KOPT-K1 (cell line): Measurements from ENCODE around the gene GREM2.

Experiments used
- H3K27ac ChIP-seq: fragments of 200-600 bp; sonication (generic); 2 replicates; pipeline ENCODE4 v1.5.1; 2016; ENCODE audit warnings: antibody characterized with exemption, mild to moderate bottlenecking, low read depth, low read length; ENCODE audit not compliant: poor library complexity, severe bottlenecking
- H3K36me3 ChIP-seq: fragments of 200-600 bp; sonication (generic); 2 replicates; pipeline ENCODE4 v1.5.1; 2017; ENCODE audit warnings: antibody characterized with exemption, mild to moderate bottlenecking, low read length, moderate library complexity; ENCODE audit not compliant: insufficient read depth
- H3K9me3 ChIP-seq: fragments of 200-600 bp; sonication (generic); 2 replicates; pipeline ENCODE4 v1.5.1; 2017; ENCODE audit warnings: antibody characterized with exemption, low read length, mild to moderate bottlenecking; ENCODE audit not compliant: insufficient read depth, poor library complexity, severe bottlenecking

GREM2 gene

DNA sequence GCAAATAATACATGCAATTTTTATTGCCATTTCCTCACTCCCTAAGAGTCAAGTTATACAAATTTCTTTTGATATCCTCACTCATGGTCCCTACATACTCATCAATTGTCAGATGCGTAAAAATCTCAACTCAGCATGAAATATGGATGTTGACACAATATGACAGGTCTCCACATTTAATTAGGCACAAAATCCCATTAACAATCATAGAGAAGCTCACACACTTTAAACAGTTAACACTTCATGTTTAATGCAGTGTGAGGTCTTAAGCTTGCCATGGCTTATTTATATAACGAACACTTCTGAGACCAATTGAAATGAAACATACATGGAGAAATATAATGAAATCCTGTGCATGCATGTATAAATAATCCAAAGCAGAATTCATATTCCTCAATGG lies 58.6 kb downstream of the GREM2 start:
- no peaks in the 10 kb centered on the region for H3K9me3 ChIP-seq
- no peak overlapping the region for H3K27ac ChIP-seq
- H3K36me3 ChIP-seq, result no peaks in the 10 kb centered on the region

DNA sequence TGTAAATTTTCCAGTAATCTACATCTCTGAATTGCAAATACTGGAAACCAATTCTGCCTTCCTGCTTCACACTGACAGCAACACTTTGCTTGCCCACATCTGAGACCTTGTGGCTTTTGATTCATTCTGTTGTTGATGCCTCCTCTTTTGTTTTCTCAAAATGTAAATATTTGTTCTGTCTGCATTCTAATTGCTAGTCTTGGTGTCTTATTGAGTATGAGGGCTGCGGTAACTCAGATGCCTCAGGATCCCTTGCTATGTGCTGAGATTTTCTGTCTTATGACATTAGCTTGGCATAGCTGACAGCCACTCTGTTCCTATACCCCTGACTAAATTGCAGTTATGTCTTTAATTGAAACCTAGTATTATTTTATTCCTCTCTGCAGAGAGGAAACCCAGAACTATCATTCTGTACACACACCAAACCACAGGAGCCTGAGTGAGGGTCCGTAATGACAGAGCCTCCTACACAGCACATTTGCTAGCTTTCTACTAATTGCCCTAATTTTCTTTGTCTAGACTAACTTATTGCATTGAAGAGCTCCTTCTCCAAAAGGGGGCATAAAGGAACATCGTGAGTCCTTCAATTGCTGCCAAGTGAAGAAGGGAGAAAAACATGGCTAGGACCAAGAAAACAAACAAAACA lies 72.1 kb downstream of the GREM2 start:
- H3K36me3 ChIP-seq, result no peaks in the 10 kb centered on the region
- H3K9me3 ChIP-seq, result peaks cover 5% of the 10 kb centered on the region
- H3K27ac ChIP-seq, result no peak overlapping the region

DNA sequence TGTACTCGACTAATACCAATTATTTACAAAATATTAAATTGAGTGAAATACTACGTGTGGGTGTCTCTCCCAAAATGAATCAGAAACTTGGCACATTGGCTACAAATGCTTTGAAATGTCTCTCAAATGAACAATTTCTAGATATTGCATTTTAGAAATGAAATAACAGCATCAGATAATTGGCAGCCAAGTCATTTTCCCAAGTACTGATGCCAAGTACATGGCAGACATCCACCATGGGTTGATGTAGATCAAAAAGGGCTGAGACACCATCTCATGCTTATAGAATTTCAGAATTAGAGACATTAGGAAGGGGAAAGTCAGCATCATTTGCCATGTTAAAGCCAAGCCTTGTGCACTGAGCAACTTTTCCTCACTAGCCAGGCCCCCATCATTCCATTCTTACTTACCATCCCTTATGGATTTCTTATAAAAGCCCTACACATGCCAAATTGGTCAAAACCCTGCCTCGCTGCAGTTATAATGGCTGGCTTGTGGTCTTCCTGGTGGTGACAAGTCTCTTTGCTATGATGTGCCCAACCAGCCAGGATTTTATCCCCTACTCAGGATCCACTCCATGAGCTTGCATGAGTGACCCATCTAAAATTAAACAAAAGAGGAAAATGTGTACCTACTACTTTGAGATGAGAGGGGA lies 73.1 kb downstream of the GREM2 start:
- Histone ChIP-seq H3K36me3 (no peaks in the 10 kb centered on the region), H3K9me3 (peaks cover 5% of the 10 kb centered on the region), H3K27ac (no peak overlapping the region)

DNA sequence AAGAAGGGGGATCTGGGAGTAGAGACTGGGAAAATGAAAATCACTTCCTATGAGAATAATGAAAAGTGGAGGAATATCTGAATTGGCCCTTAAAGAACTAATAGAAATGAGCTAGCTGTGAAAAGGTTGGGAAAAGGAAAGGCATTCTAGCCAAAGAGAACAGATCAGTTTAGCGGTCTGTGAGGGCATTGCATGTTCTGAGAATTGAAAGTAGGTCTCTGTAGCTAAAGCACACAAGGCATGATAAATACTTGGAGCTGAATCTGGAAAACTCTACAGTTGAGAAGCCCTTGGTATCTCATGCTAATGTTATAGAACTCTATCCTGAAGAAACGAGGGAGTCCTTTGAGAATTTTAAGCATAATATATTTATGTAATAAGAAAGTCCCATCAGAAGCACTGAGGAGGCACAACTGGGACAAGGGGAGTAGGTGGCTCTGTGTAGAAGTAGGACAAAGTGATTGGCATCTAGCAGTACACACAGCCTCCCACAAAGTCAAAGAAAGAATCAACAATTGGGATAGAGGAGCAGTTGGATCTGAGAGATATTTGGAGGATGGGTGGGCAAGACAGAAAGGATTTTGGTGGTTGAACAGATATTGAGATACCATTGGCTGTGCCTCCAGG lies 78.7 kb downstream of the GREM2 start:
- H3K9me3 ChIP-seq, result no peaks in the 10 kb centered on the region
- H3K36me3 ChIP-seq, result no peaks in the 10 kb centered on the region
- no peak overlapping the region for H3K27ac ChIP-seq

DNA sequence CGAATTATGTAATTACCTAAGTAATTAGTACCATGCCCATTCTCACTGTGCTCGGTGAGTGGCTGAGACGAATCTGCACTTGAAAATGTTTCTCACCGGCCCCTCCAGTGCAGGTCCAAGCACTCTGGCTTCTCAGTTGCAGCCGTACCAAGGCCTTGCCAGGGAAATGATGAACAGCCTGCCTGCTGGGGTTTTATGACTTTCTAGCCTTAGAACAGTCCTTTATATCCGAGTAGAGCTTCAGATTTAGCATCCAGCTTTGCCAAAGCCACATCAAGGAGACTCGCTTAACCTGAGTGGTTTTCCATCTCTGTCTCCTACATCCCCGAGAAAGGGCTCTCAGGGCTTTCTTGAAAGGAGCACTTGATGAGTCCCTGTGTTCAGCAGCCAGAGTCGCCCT lies 83.4 kb downstream of the GREM2 start:
- H3K9me3 ChIP-seq, result no peaks in the 10 kb centered on the region
- no peaks in the 10 kb centered on the region for H3K36me3 ChIP-seq
- H3K27ac ChIP-seq, result no peak overlapping the region

DNA sequence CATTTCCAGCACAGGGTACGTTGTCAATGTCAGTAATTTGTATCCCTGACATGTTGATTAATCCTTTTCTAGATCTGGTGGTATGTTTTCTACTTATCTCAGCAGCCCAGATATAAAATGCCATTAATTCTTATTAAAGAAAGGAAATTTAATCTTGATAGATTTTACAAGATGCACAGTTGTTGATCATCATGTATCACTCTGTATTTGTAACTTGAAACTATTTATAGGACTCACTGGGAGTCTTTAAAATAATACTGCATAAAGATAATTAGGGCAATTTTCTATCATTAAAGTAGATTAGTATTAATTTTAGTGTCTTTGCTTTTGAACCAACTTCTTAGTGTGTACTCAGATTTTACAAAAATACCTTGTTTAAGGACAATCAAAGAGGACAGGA lies 84.9 kb downstream of the GREM2 start:
- Histone ChIP-seq H3K9me3 (peaks cover 2% of the 10 kb centered on the region), H3K27ac (no peak overlapping the region), H3K36me3 (no peaks in the 10 kb centered on the region)

DNA sequence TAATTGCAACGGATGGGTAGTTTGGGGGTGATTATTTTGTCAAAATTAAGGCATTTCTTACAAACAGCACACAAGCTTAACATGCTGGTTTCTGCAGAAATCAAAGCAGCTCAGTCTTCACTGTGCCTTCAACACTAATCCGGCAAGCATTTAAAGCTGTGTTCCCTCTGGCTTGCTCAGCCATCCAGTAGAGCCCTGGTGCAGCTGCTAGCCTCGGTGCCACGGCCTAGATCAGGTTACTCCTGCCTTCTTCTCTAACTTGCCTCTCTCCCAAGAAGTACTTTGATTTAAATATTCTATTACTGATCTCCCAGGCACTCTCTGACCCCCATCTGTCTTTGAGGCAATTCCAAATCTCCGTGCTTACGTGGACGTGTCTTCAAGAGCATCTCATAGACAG lies 85.6 kb downstream of the GREM2 start:
- no peak overlapping the region for H3K27ac ChIP-seq
- H3K9me3 ChIP-seq, result peaks cover 6% of the 10 kb centered on the region
- H3K36me3 ChIP-seq, result no peaks in the 10 kb centered on the region

DNA sequence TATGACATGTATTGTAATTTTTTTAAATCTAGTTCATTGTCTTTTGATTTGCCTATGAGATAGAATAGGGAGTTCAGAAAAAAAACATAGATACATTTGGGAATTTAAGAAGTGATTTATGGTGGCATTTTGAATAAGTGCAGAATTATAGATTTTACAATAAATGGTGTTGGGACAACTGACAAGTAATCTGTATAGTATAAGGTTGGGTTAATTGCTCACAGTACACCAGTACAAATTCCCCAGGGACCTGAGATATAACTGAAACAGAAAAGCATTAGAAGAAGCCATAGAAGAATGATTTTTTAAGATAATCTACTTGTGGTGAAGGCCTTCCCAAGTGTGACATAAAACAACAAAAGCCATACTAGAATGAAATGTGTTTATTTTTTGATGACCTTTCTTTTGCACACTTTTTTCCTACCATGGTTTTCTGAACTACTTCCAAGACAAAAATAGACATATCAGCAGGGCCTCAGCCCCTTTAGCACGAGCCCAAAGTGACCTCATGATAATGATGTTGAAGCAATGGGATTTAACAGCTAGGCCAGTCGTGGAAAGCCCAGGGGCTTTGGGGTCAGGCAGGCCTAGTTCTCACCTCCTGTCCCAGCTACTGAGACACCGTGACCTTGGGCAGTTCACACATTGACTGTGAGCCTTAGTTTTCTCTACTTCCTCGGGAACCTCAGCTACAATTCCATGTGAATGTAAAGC lies 87.4 kb downstream of the GREM2 start:
- Histone ChIP-seq H3K27ac (no peak overlapping the region), H3K9me3 (peaks cover 6% of the 10 kb centered on the region), H3K36me3 (no peaks in the 10 kb centered on the region)

DNA sequence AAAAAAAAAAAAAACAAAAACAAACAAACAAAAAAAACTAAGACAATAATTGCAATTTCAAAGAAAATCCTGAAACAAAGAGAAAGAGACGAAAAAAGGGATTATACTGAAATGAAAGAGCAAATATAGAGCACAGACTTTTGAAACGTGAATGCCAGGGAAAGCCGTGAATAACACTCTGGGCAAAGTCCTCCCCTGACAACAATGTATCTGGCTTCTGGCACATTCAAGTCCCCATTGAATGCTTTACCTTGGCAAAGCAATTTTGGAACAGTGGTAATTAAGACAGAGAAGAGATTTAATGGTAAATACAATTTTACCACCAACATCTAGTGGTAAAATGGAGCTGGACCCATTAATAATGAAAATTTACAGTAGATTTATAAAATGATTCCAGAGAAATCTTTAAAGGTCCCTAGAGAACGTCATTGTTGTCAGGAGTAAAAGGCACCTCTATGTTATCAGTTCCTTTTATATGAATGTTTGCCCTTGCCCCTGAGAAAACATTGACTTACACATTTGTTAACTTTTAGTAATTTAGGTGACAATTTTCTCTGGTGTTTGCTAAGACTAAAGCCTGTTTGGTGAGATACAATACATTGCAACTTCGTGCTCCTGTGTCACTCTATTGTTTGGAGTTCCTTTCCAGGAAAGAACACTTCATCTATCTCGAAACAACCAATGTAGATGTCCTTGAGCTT lies 89.7 kb downstream of the GREM2 start:
- Histone ChIP-seq H3K36me3 (no peaks in the 10 kb centered on the region), H3K27ac (no peak overlapping the region), H3K9me3 (peaks cover 6% of the 10 kb centered on the region)

DNA sequence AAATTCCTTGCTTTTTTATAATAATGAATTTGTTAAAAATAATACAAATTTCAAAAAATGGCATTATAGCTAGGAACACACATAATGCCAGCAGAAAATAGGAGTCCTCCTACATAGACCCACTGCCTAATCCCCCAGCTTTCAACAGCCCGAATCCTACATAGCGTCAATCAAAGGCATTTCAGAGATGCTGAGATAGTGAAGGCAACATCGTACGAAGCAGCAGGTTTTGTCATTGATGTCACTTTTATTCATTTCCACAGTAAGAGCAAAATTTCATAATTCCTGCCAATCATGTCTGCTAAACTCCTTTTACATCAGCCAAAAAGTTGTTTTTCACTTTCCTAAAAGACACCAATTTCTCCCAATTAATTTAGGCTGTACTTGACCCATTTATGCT lies 94.1 kb downstream of the GREM2 start:
- H3K36me3 ChIP-seq, result no peaks in the 10 kb centered on the region
- no peak overlapping the region for H3K27ac ChIP-seq
- peaks cover 6% of the 10 kb centered on the region for H3K9me3 ChIP-seq

DNA sequence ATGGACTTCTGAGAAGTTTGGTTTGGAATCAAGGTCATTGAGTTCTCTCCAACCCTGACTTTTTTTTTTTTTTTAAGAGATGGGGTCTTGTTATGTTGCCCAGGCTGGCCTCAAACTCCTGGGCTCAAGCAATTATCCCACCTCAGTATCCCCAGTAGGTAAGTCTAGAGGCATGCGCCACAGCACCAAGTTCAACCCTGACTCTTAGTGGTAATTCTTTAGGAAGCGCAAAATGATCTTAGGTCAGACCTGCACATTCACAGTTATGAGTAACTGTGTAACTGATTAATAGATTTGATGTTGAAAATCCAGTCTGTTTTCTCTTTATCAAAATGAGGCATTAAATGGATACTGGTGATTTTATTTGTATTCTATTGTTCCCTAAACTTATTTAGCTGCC lies 95.9 kb downstream of the GREM2 start:
- Histone ChIP-seq H3K36me3 (no peaks in the 10 kb centered on the region), H3K27ac (no peak overlapping the region), H3K9me3 (no peaks in the 10 kb centered on the region)

DNA sequence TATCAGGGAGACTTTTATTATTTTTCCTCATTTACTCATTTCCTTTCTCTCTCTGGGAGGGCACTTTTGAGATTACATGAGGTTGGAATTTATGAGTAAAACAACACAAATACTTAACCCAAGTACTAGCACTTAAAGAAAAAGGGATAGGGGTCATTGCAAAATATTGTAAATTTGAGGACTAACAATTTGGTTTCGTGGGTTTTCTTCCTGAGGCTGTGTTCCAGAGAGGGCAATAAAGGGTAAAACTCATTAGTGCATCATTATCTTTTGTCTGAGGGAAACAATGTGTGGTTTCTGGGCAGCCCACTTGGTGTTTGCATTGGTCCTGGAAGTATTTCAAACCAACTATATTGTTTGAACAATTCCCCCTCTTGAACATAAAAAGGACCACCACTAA lies 96.5 kb downstream of the GREM2 start:
- Histone ChIP-seq H3K9me3 (no peaks in the 10 kb centered on the region), H3K36me3 (no peaks in the 10 kb centered on the region), H3K27ac (no peak overlapping the region)

DNA sequence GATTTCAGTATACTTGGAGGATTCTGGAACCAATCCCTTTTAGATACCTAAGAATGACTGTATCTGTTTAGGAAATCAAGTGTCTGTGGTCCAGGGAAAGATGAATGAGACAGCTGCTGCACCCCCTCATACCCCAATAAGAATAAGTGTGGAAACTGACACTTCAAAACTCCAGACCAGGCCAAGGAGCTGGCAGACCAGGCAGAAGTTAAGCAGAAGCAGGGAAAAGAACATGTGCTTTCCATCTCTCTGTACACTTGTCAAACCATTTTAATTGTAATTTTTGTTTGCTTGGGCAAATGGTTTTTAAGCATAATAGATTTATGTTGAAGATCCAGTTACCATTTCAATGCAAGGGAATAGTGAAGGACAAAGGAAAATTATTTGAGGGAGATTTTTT lies 100.2 kb downstream of the GREM2 start:
- H3K27ac ChIP-seq, result no peak overlapping the region
- no peaks in the 10 kb centered on the region for H3K36me3 ChIP-seq
- H3K9me3 ChIP-seq, result no peaks in the 10 kb centered on the region

DNA sequence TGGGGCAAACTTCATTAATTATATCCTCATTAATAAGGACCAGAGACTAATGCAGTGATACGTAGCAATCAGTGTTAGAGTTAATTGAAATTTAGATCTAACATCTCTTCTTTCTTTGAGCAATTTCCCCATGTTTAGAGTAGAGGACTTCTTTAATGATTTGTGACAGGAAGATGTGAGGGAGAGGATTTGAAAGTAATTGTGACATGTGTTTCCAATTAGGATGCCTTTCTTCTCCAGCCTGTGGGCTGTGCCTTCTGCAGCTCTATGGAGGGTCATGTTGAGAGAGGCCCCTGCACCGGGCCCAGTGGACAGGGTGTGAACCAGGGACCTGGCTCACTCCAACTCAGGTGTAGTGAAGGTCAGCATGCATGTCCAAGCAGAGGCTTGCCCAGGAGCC lies 103.0 kb downstream of the GREM2 start:
- Histone ChIP-seq H3K9me3 (no peaks in the 10 kb centered on the region), H3K27ac (no peak overlapping the region), H3K36me3 (no peaks in the 10 kb centered on the region)

DNA sequence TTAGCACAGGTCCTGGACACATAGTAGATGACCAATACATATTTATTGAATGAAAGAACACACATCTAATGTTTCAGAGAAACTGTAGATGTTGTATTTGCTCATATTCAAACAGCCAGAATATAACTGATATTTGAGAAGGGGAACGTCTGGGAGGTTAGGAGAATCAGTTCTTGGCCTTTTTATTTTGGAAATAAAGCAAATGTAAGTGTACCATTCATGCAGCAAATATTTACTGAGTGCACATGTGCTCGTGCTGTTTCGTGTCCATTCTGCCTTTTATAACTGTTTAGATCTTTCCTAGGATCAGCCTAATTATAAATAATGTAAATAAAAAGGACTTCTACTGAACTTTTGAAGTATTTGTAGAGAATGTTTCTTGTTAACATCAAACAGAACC lies 103.8 kb downstream of the GREM2 start:
- no peaks in the 10 kb centered on the region for H3K9me3 ChIP-seq
- H3K36me3 ChIP-seq, result no peaks in the 10 kb centered on the region
- no peak overlapping the region for H3K27ac ChIP-seq
